Kidney (tissue), 14 donors: Measurements from ENCODE around the gene RGS17. TPM values are rescaled to one million over a fixed set of nuclear protein-coding genes. Genes with fewer than 3 reads are reported as not detected.
"Not testable (repeated sequence)": the region's sequence is repeated elsewhere in the genome, so short reads cannot be mapped to it uniquely, and the experiment has no call there.

Experiments used
- DNase-seq, 5 donors: peaks; one replicate each; pipeline ENCODE4 v3.0.0-alpha.2; 2013 to 2020
- FAIRE-seq: peaks from 2 replicates; lab custom pipeline; 2012; peaks lifted over from hg19 to GRCh38; lab: Jason Lieb, UNC
- H3K27ac ChIP-seq, 2 donors: one replicate each; pipeline ENCODE4 v1.7.0; 2013; ENCODE audit warnings: low read depth in 2 of 2, low read length in 2 of 2, inconsistent platforms in 1 of 2
- H3K27me3 ChIP-seq: one replicate; pipeline ENCODE4 v1.7.1; 2013; ENCODE audit warnings: low read length, inconsistent platforms; ENCODE audit not compliant: control insufficient read depth, insufficient read depth
- H3K36me3 ChIP-seq, 3 donors: one replicate each; pipeline versions ENCODE4 v1.7.0 to v1.7.1; 2013; ENCODE audit warnings: low read length in 3 of 3, control low read depth in 1 of 3, inconsistent platforms in 1 of 3; ENCODE audit not compliant: insufficient read depth in 3 of 3, control insufficient read depth in 2 of 3
- H3K4me1 ChIP-seq, 3 donors: one replicate each; pipeline versions ENCODE4 v1.7.0 to v1.7.1; 2013; ENCODE audit warnings: low read length in 3 of 3, inconsistent platforms in 1 of 3, low read depth in 1 of 3; ENCODE audit not compliant: control insufficient read depth in 2 of 3, insufficient read depth in 2 of 3
- H3K4me3 ChIP-seq, 3 donors: one replicate each; pipeline versions ENCODE4 v1.7.0 to v1.8.1; 2013; ENCODE audit warnings: low read length in 3 of 3, control low read depth in 1 of 3, inconsistent platforms in 1 of 3
- H3K9ac ChIP-seq, 3 donors: one replicate each; pipeline versions ENCODE4 v1.7.0 to v1.7.1; 2013; ENCODE audit warnings: low read length in 3 of 3, control low read depth in 1 of 3, inconsistent platforms in 1 of 3
- H3K9me3 ChIP-seq, 3 donors: one replicate each; pipeline versions ENCODE4 v1.7.0 to v1.7.1; 2013; ENCODE audit warnings: low read length in 3 of 3, control low read depth in 1 of 3, inconsistent platforms in 1 of 3; ENCODE audit not compliant: control insufficient read depth in 2 of 3, insufficient read depth in 1 of 3
- CTCF ChIP-seq: IDR thresholded peaks from 3 replicates; pipeline ENCODE4 v1.5.1; 2012; ENCODE audit warnings: mild to moderate bottlenecking, moderate library complexity, borderline replicate concordance; ENCODE audit not compliant: insufficient read depth; ENCODE audit errors: extremely low read depth
- intact Hi-C: fragments of 100-400 bp; cut with DNase I; formaldehyde crosslinking; loops from one replicate; pipeline ENCODE4 v1.11.1; 2022
- polyA plus RNA-seq: library from polyadenylated mRNA; stranded (reverse); fragments of 350-450 nt; fragmentation: Illumina TruSeq; extraction: RNeasy Lipid Tissue Mini Kit (QIAGEN cat#74804); gene quantifications from one replicate; pipeline ENCODE4 v1.2.3, GENCODE V29; 2014; ENCODE audit warnings: low read depth, low replicate concordance; ENCODE audit not compliant: insufficient read depth
- total RNA-seq: library from RNA; stranded (reverse); fragmentation: NEBNext Ultra II Directional; extraction: Animal tissue kit (Norgen Biotek cat#: 25700); gene quantifications from one replicate; pipeline ENCODE4 v1.2.1, GENCODE V29; 2021
- donor health status: control.
- donor health status: control.
- donor health status: control.
- donor health status: control.
- donor health status: control.
- donor health status: DM: yes; HTN: yes; CAD: no.
- donor health status: Normal renal cell carcinoma (clear cell type).

RGS17 gene
- total and polyA plus RNA-seq, 2 donors from 2014 or later: 0.28 TPM; not detected in 1

- no peaks in the 10 kb centered on the region for H3K27me3 ChIP-seq
- peaks cover 0 to 6% (median 0%) of the 10 kb centered on the region in 3 donors for H3K36me3 ChIP-seq
- peak overlapping the region; percentile 94 to 100 (median 99) for H3K4me3 ChIP-seq
- peak overlapping the region; percentile 59 to 78 for H3K27ac ChIP-seq
- no peaks in the 10 kb centered on the region for H3K9me3 ChIP-seq
- FAIRE-seq (no peak), DNase-seq (peak in 4 of 5 donors; percentile 30 to 63 (median 52))
- intact Hi-C loops: no loop called here
- peak overlapping the region; percentile 85 to 92 (median 87) for H3K9ac ChIP-seq
- no peak for TF ChIP-seq CTCF
- H3K4me1 ChIP-seq: peaks cover 2 to 17% (median 7%) of the 10 kb centered on the region in 3 donors
Measured at GRCh38 chr6:153001767-153002612, 129.1 kb downstream of the RGS17 start.

- FAIRE-seq, H3K36me3 ChIP-seq, H3K27me3 ChIP-seq, H3K9ac ChIP-seq, H3K9me3 ChIP-seq, DNase-seq, H3K27ac ChIP-seq, intact Hi-C loops: not testable (repeated sequence)
- Histone ChIP-seq H3K4me3 (peak overlapping the region in 1 of 3 donors; percentile 100), H3K4me1 (peaks cover 2 to 17% (median 7%) of the 10 kb centered on the region in 3 donors)
Measured at GRCh38 chr6:153000790-153001189, 130.3 kb downstream of the RGS17 start.

GRCh38 chr6:153000243-153000642 lies 130.8 kb downstream of the RGS17 start:
- TF ChIP-seq CTCF: no peak

GRCh38 chr6:152999538-152999937 lies 131.5 kb downstream of the RGS17 start:
- H3K27me3 ChIP-seq, intact Hi-C loops, DNase-seq, FAIRE-seq, H3K4me3 ChIP-seq, H3K27ac ChIP-seq, H3K9ac ChIP-seq, H3K9me3 ChIP-seq: not testable (repeated sequence)
- H3K36me3 ChIP-seq: peaks cover 0 to 11% (median 2%) of the 10 kb centered on the region in 3 donors
- peaks cover 2 to 17% (median 7%) of the 10 kb centered on the region in 3 donors for H3K4me1 ChIP-seq

More at GRCh38 chr6:153000243-153000642, 130.8 kb downstream of the RGS17 start:
- intact Hi-C loops: no loop called here
- peak overlapping the region in 1 of 3 donors; percentile 22 for H3K4me3 ChIP-seq
- no peak overlapping the region for H3K9ac ChIP-seq
- no peak for FAIRE-seq
- peaks cover 2 to 17% (median 7%) of the 10 kb centered on the region in 3 donors for H3K4me1 ChIP-seq
- no peak for DNase-seq
- no peaks in the 10 kb centered on the region for H3K9me3 ChIP-seq
- H3K36me3 ChIP-seq: peaks cover 0 to 8% (median 2%) of the 10 kb centered on the region in 3 donors
- no peak overlapping the region for H3K27ac ChIP-seq
- no peaks in the 10 kb centered on the region for H3K27me3 ChIP-seq
